ENCODE results near the gene GLT8D1.

GLT8D1 gene

DNA sequence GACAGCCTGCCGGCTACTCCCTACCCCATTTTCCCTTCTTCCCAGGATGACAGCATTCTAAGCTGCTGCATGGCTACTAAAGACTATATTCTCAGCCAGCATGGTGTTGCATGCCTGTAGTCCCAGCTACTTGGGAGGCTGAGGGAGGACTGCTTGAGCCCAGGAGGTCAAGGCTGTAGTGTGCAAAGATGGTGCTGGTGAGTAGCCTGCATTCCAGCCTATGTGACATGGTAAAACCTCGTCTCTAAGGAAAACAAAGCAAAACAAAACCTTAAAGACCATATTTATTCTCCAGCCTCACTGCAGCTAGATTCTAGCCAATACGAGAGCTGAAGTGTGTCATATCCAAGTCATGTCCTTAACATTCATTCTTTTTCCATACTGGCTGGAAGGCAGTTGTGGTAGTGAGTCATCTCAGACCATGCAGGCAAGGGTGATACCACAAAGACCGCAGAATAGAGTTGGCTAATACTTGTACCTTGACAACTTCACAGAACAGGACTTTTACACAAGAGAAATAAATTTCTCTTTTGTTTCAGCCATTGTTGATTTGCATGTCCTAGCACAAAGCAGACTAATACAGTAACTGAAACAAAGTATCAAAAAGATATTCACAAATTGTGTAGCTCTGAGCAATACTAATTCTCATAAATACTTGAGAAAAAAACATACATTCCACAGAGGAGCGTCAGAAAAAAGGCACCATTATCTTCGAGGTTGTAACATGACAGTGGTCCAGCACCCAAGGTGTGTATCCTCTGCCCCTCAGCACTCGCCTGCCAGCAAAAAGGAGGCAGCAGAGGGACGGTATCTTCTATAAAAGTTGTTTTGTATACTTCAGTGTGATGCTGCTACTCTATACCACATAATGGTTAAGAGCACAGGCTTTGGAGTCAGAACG, 34.7 kb downstream of the GLT8D1 start:
- ATAC-seq (ENCODE audit: low read depth) (peak; percentile 96), DNase-seq (ENCODE audit: low spot score) (peak; percentile 75)
- Histone ChIP-seq H3K4me3 (ENCODE audit: severe bottlenecking) (no peak overlapping the region), H3K27ac (ENCODE audit: poor library complexity, severe bottlenecking) (peak overlapping the region; percentile 96), H3K36me3 (ENCODE audit: low read depth) (peaks cover 59% of the 10 kb centered on the region), H3K27me3 (ENCODE audit: insufficient read depth, poor library complexity, severe bottlenecking) (no peaks in the 10 kb centered on the region), H3K9me3 (ENCODE audit: severe bottlenecking) (no peaks in the 10 kb centered on the region), H3K4me1 (ENCODE audit: insufficient read depth, poor library complexity, severe bottlenecking) (peaks cover 21% of the 10 kb centered on the region)
- TF ChIP-seq, protein P1, sequence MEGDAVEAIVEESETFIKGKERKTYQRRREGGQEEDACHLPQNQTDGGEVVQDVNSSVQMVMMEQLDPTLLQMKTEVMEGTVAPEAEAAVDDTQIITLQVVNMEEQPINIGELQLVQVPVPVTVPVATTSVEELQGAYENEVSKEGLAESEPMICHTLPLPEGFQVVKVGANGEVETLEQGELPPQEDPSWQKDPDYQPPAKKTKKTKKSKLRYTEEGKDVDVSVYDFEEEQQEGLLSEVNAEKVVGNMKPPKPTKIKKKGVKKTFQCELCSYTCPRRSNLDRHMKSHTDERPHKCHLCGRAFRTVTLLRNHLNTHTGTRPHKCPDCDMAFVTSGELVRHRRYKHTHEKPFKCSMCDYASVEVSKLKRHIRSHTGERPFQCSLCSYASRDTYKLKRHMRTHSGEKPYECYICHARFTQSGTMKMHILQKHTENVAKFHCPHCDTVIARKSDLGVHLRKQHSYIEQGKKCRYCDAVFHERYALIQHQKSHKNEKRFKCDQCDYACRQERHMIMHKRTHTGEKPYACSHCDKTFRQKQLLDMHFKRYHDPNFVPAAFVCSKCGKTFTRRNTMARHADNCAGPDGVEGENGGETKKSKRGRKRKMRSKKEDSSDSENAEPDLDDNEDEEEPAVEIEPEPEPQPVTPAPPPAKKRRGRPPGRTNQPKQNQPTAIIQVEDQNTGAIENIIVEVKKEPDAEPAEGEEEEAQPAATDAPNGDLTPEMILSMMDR (IDR thresholded peaks at IDR 0.05; ENCODE audit: poor library complexity, severe bottlenecking): no peak

DNA sequence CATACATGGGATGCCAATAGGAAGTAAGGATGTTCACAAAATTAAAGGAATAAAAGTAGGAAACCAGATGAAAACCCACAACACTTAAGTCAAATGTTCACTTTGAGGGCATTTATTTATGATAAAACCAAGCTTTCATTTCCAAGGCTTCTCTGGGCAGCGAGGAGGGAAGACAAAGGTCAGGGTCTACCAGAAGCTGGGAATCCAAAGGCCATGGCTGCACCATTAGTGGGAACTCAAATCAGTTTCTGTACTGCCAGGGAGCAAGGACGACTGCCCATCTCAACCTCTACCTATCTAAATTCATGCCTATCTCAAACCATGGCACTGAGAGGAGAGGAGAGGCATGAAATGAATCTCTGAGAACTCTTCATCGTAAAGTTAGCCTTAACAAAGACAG, 42.5 kb downstream of the GLT8D1 start:
- DNase-seq (ENCODE audit: low spot score) (no peak), ATAC-seq (ENCODE audit: low read depth) (no peak)
- H3K4me3 ChIP-seq (ENCODE audit: severe bottlenecking): no peak overlapping the region
- H3K9me3 ChIP-seq (ENCODE audit: severe bottlenecking): no peaks in the 10 kb centered on the region
- no peaks in the 10 kb centered on the region for H3K4me1 ChIP-seq (ENCODE audit: insufficient read depth, poor library complexity, severe bottlenecking)
- TF ChIP-seq, protein P1 (IDR thresholded peaks at IDR 0.05; ENCODE audit: poor library complexity, severe bottlenecking): no peak
- peaks cover 69% of the 10 kb centered on the region for H3K36me3 ChIP-seq (ENCODE audit: low read depth)
- no peak overlapping the region for H3K27ac ChIP-seq (ENCODE audit: poor library complexity, severe bottlenecking)
- H3K27me3 ChIP-seq (ENCODE audit: insufficient read depth, poor library complexity, severe bottlenecking): no peaks in the 10 kb centered on the region

DNA sequence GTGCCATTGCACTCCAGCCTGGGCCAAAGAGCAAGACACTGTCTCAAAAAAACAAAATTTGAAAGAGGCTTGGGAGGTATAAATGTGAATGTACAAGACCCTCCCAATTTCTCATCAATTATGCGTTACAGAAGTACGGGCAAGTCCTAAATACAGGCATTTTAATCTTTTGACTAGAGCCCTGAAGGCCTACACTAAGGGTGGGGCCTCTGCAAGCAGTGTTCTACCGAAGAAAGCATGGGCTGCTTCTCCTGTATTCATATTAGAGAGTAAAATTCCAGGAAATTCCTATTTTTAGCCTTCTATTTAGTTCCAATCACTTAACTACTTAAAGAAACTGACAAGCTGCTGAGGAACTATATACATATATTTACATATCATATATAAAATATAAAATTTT, 45.5 kb downstream of the GLT8D1 start:
- no peaks in the 10 kb centered on the region for H3K4me1 ChIP-seq (ENCODE audit: insufficient read depth, poor library complexity, severe bottlenecking)
- ATAC-seq (ENCODE audit: low read depth) (no peak), DNase-seq (ENCODE audit: low spot score) (no peak)
- H3K27ac ChIP-seq (ENCODE audit: poor library complexity, severe bottlenecking): no peak overlapping the region
- H3K36me3 ChIP-seq (ENCODE audit: low read depth): peaks cover 84% of the 10 kb centered on the region
- no peaks in the 10 kb centered on the region for H3K9me3 ChIP-seq (ENCODE audit: severe bottlenecking)
- H3K27me3 ChIP-seq (ENCODE audit: insufficient read depth, poor library complexity, severe bottlenecking): no peaks in the 10 kb centered on the region
- TF ChIP-seq, protein P1 (IDR thresholded peaks at IDR 0.05; ENCODE audit: poor library complexity, severe bottlenecking): no peak
- no peak overlapping the region for H3K4me3 ChIP-seq (ENCODE audit: severe bottlenecking)

DNA sequence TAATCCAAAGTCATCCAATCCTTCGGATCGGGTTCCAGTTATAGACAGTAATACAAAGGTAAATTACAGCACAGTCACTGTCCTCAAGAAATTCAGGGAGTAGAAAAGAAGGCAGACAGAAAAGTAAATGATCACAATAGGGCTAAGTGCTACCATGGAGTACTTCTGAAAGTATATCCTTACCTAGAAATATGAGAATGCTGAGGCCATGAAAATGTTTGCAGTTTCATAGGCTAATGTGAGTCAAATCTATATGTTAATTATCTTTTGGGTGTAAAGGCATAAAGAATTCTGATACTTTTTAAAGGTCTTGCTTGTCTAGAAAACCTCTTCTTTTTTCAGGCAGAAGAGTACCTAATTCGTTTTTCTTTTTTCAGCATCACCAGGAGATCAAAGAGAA, 49.7 kb downstream of the GLT8D1 start:
- H3K4me3 ChIP-seq (ENCODE audit: severe bottlenecking): no peak overlapping the region
- H3K36me3 ChIP-seq (ENCODE audit: low read depth): peaks cover 81% of the 10 kb centered on the region
- DNase-seq (ENCODE audit: low spot score) (no peak), ATAC-seq (ENCODE audit: low read depth) (no peak)
- no peak overlapping the region for H3K27ac ChIP-seq (ENCODE audit: poor library complexity, severe bottlenecking)
- H3K4me1 ChIP-seq (ENCODE audit: insufficient read depth, poor library complexity, severe bottlenecking): no peaks in the 10 kb centered on the region
- TF ChIP-seq, protein P1 (IDR thresholded peaks at IDR 0.05; ENCODE audit: poor library complexity, severe bottlenecking): no peak
- H3K9me3 ChIP-seq (ENCODE audit: severe bottlenecking): no peaks in the 10 kb centered on the region
- H3K27me3 ChIP-seq (ENCODE audit: insufficient read depth, poor library complexity, severe bottlenecking): no peaks in the 10 kb centered on the region

DNA sequence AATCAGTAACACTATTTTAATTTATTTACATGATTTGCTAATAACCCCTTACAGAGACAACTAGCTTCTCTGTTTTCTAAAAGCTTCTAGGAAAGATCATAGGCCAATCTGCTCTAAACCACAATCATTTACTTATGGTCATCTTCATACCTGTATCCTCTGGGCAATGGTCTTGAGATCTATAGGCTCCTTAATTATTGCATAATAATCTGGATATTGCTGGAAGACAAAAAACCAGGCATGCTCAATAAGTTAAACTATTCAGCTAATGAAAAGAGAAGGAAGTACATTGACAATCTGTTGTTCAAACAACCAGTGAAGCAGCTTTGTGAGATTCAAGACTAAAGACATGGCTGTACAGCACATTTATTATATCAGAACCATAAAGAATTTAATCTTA, 54.0 kb downstream of the GLT8D1 start:
- Histone ChIP-seq H3K27me3 (ENCODE audit: insufficient read depth, poor library complexity, severe bottlenecking) (no peaks in the 10 kb centered on the region), H3K9me3 (ENCODE audit: severe bottlenecking) (no peaks in the 10 kb centered on the region), H3K4me1 (ENCODE audit: insufficient read depth, poor library complexity, severe bottlenecking) (no peaks in the 10 kb centered on the region), H3K36me3 (ENCODE audit: low read depth) (peaks cover 82% of the 10 kb centered on the region), H3K4me3 (ENCODE audit: severe bottlenecking) (no peak overlapping the region), H3K27ac (ENCODE audit: poor library complexity, severe bottlenecking) (no peak overlapping the region)
- no peak for DNase-seq (ENCODE audit: low spot score)
- TF ChIP-seq, protein P1 (IDR thresholded peaks at IDR 0.05; ENCODE audit: poor library complexity, severe bottlenecking): no peak
- no peak for ATAC-seq (ENCODE audit: low read depth)

Measured in RWPE2 (cell line).